Karpas-422 (cell line): ENCODE results near the gene ANGPTL4. TPM values are rescaled to one million over a fixed set of nuclear protein-coding genes. Genes with fewer than 3 reads are reported as not detected.

ENCODE experiments used
- DNase-seq: peaks from one replicate; pipeline ENCODE4 v3.0.0-alpha.2; 2015
- H2AFZ ChIP-seq: fragments of 200-600 bp; sonication (generic); 2 replicates; pipeline ENCODE4 v1.6.1; 2014; ENCODE audit warnings: antibody characterized with exemption, low read length, mixed read lengths
- H3K27ac ChIP-seq: fragments of 200-600 bp; sonication (generic); 2 replicates; pipeline ENCODE4 v1.5.1; 2014; ENCODE audit warnings: mild to moderate bottlenecking, low read length, moderate library complexity
- H3K27me3 ChIP-seq: fragments of 200-600 bp; sonication (generic); 2 replicates; pipeline ENCODE4 v1.6.1; 2014; ENCODE audit warnings: low read length, mixed read lengths
- H3K36me3 ChIP-seq: fragments of 200-600 bp; sonication (generic); 2 replicates; pipeline ENCODE4 v1.6.1; 2014; ENCODE audit warnings: low read length, mixed read lengths; ENCODE audit not compliant: insufficient read depth
- H3K4me1 ChIP-seq: fragments of 200-600 bp; sonication (generic); 2 replicates; pipeline ENCODE4 v1.6.1; 2014; ENCODE audit warnings: mild to moderate bottlenecking, low read length, mixed read lengths
- H3K4me2 ChIP-seq: fragments of 200-600 bp; sonication (generic); 2 replicates; pipeline ENCODE4 v1.6.1; 2014; ENCODE audit warnings: low read length, low read depth, mild to moderate bottlenecking; ENCODE audit not compliant: poor library complexity, severe bottlenecking
- H3K4me3 ChIP-seq: fragments of 200-600 bp; sonication (generic); 2 replicates; pipeline ENCODE4 v1.5.1; 2014; ENCODE audit warnings: mild to moderate bottlenecking, antibody characterized with exemption, low read length, mixed read lengths
- H3K79me2 ChIP-seq: fragments of 200-600 bp; sonication (generic); 2 replicates; pipeline ENCODE4 v1.6.1; 2014; ENCODE audit warnings: mild to moderate bottlenecking, low read length, mixed read lengths
- H3K9ac ChIP-seq: fragments of 200-600 bp; sonication (generic); 2 replicates; pipeline ENCODE4 v1.6.0; 2014; ENCODE audit warnings: low read length
- H3K9me2 ChIP-seq: fragments of 200-600 bp; sonication (generic), shearing (Covaris generic); replicated peaks from 2 replicates; pipeline ENCODE4 v1.6.0; 2014; ENCODE audit warnings: mild to moderate bottlenecking, low read length, moderate library complexity; ENCODE audit not compliant: insufficient read depth
- H3K9me3 ChIP-seq: fragments of 300-700, 200-600 bp; sonication (generic); 2 replicates; pipeline ENCODE4 v1.6.1; 2014; ENCODE audit warnings: low read length, mixed read lengths
- H4K20me1 ChIP-seq: fragments of 200-600 bp; sonication (generic); 2 replicates; pipeline ENCODE4 v1.6.1; 2014; ENCODE audit warnings: mild to moderate bottlenecking, antibody characterized with exemption, low read length, low read depth; ENCODE audit not compliant: insufficient read depth
- small RNA-seq: library from RNA; depleted of rRNA; stranded (forward); fragments of <200 nt; gene quantifications from one replicate; pipeline ENCODE3, GENCODE V24; 2014
- total RNA-seq: library from RNA; depleted of rRNA; stranded (reverse); fragments of >200 nt; shearing (Covaris generic); gene quantifications from 2 replicates; pipeline ENCODE4 v1.2.3, GENCODE V29; 2014; ENCODE audit warnings: low replicate concordance; rRNA removed

The ANGPTL4 gene
- total RNA-seq, 1 experiment from 2014 or later: not detected

GRCh38 chr19:8421484-8422461, 57.8 kb downstream of the ANGPTL4 start:
- Histone ChIP-seq H2AFZ (no peak overlapping the region), H3K9ac (no peak overlapping the region), H3K4me3 (no peak overlapping the region), H3K27me3 (no peaks in the 10 kb centered on the region), H3K36me3 (no peaks in the 10 kb centered on the region), H3K9me2 (no peaks in the 10 kb centered on the region), H3K79me2 (no peaks in the 10 kb centered on the region), H3K4me1 (no peaks in the 10 kb centered on the region), H3K4me2 (no peak overlapping the region), H3K27ac (no peak overlapping the region), H4K20me1 (no peaks in the 10 kb centered on the region), H3K9me3 (no peaks in the 10 kb centered on the region)
- DNase-seq: no peak

- H3K36me3 ChIP-seq: no peaks in the 10 kb centered on the region
- H3K9ac ChIP-seq: no peak overlapping the region
- peak; percentile 39 for DNase-seq
- no peaks in the 10 kb centered on the region for H3K4me1 ChIP-seq
- no peaks in the 10 kb centered on the region for H3K9me2 ChIP-seq
- no peaks in the 10 kb centered on the region for H3K27me3 ChIP-seq
- H3K4me2 ChIP-seq: no peak overlapping the region
- H2AFZ ChIP-seq: no peak overlapping the region
- no peak overlapping the region for H3K27ac ChIP-seq
- no peaks in the 10 kb centered on the region for H4K20me1 ChIP-seq
- no peak overlapping the region for H3K4me3 ChIP-seq
- H3K79me2 ChIP-seq: no peaks in the 10 kb centered on the region
- no peaks in the 10 kb centered on the region for H3K9me3 ChIP-seq
Observed at GRCh38 chr19:8423817-8424223, 59.9 kb downstream of the ANGPTL4 start.

Small RNAs within 50 kb of the gene (small RNA-seq; reads per million reads assigned to genes)
- not detected for gene MIR4999

Other genes starting within 250 kb of the ANGPTL4 start
- not detected in 2 replicates for gene FBN3, start 214.6 kb upstream of the ANGPTL4 start, total RNA-seq
- 66.3 and 105 TPM in 2 replicates for gene CERS4, start 154.8 kb upstream of the ANGPTL4 start, total RNA-seq
- gene CD320, start 55.8 kb upstream of the ANGPTL4 start, total RNA-seq: 16.0 and 29.4 TPM in 2 replicates
- gene NDUFA7, start 42.8 kb upstream of the ANGPTL4 start, total RNA-seq: 85.1 and 94.9 TPM in 2 replicates
- 1,155 and 2,638 TPM in 2 replicates for gene RPS28, start 42.7 kb upstream of the ANGPTL4 start, total RNA-seq
- 1.2 TPM in 1 of 2 replicates, not detected in the other for gene KANK3, start 20.9 kb upstream of the ANGPTL4 start, total RNA-seq
- gene RAB11B, start 26.2 kb downstream of the ANGPTL4 start, total RNA-seq: 23.7 and 42.9 TPM in 2 replicates
- 10.1 and 31.2 TPM in 2 replicates for gene MARCHF2, start 49.1 kb downstream of the ANGPTL4 start, total RNA-seq
- 34.4 and 94.9 TPM in 2 replicates for gene HNRNPM, start 80.8 kb downstream of the ANGPTL4 start, total RNA-seq
- gene PRAM1, start 138.5 kb downstream of the ANGPTL4 start, total RNA-seq: not detected in 2 replicates
- gene ZNF414, start 150.0 kb downstream of the ANGPTL4 start, total RNA-seq: 3.8 and 11.8 TPM in 2 replicates
- gene MYO1F, start 213.3 kb downstream of the ANGPTL4 start, total RNA-seq: not detected in 2 replicates
- not detected in 2 replicates for gene ADAMTS10, start 246.6 kb downstream of the ANGPTL4 start, total RNA-seq